HEK293T (cell line): ENCODE data around the gene SNED1.

Experiments
- CTCF ChIA-PET: fragments of 350-600 bp; formaldehyde crosslinking; extraction: SDS; loops from one replicate; lab custom pipeline; 2021; ENCODE audit warnings: antibody characterized with exemption, inconsistent platforms; lab: Yijun Ruan, JAX
- POLR2A ChIA-PET: fragments of 350-600 bp; formaldehyde crosslinking; extraction: SDS; loops from one replicate; lab custom pipeline; 2020; ENCODE audit warnings: antibody characterized with exemption, inconsistent platforms; lab: Yijun Ruan, JAX
- DNase-seq: peaks from one replicate; pipeline ENCODE4 v3.0.0; 2012; ENCODE audit warnings: mixed read lengths; ENCODE audit errors: extremely low spot score
- ARNT ChIP-seq: fragments of 450-650 bp; IDR thresholded peaks from 2 replicates; pipeline ENCODE4 v1.6.1; 2017; ENCODE audit warnings: mild to moderate bottlenecking
- BHLHE40 ChIP-seq: fragments of 450-650 bp; IDR thresholded peaks from 2 replicates; pipeline ENCODE4 v1.6.1; 2016; ENCODE audit warnings: mild to moderate bottlenecking, moderate library complexity, borderline replicate concordance
- CTBP1 ChIP-seq: fragments of 450-650 bp; IDR thresholded peaks from 2 replicates; pipeline ENCODE4 v1.6.1; 2016; ENCODE audit warnings: borderline replicate concordance
- ELF4 ChIP-seq: fragments of 450-650 bp; IDR thresholded peaks from 2 replicates; pipeline ENCODE4 v1.6.1; 2017; ENCODE audit warnings: antibody characterized with exemption
- FOXA1 ChIP-seq: fragments of 450-650 bp; IDR thresholded peaks from 2 replicates; pipeline ENCODE4 v1.6.1; 2016; ENCODE audit warnings: mild to moderate bottlenecking
- FOXK2 ChIP-seq: fragments of 450-650 bp; IDR thresholded peaks from 2 replicates; pipeline ENCODE4 v1.6.1; 2016; ENCODE audit warnings: mild to moderate bottlenecking
- FOXM1 ChIP-seq: fragments of 450-650 bp; IDR thresholded peaks from 2 replicates; pipeline ENCODE4 v1.6.1; 2017; ENCODE audit warnings: mild to moderate bottlenecking, borderline replicate concordance
- HDGF ChIP-seq: fragments of 450-650 bp; IDR thresholded peaks from 2 replicates; pipeline ENCODE4 v1.6.1; 2017; ENCODE audit warnings: antibody characterized with exemption, borderline replicate concordance
- L3MBTL2 ChIP-seq: fragments of 450-650 bp; conservative IDR thresholded peaks from 2 replicates; pipeline ENCODE4 v1.6.1; 2016; ENCODE audit warnings: mild to moderate bottlenecking
- LEF1 ChIP-seq: fragments of 450-650 bp; IDR thresholded peaks from 2 replicates; pipeline ENCODE4 v1.6.1; 2017; ENCODE audit warnings: mild to moderate bottlenecking, borderline replicate concordance
- NFRKB ChIP-seq: fragments of 450-650 bp; IDR thresholded peaks from 2 replicates; pipeline ENCODE4 v1.6.1; 2016; ENCODE audit warnings: mild to moderate bottlenecking, moderate library complexity
- PKNOX1 ChIP-seq: fragments of 450-650 bp; IDR thresholded peaks from 2 replicates; pipeline ENCODE4 v1.6.1; 2016
- SP1 ChIP-seq: fragments of 450-650 bp; IDR thresholded peaks from 2 replicates; pipeline ENCODE4 v1.6.1; 2017
- SUZ12 ChIP-seq: fragments of 450-650 bp; IDR thresholded peaks from 2 replicates; pipeline ENCODE4 v1.6.1; 2016; ENCODE audit warnings: mild to moderate bottlenecking
- TARDBP ChIP-seq: fragments of 450-650 bp; IDR thresholded peaks from 2 replicates; pipeline ENCODE4 v1.6.1; 2016
- ZNF384 ChIP-seq: fragments of 450-650 bp; IDR thresholded peaks from 2 replicates; pipeline ENCODE4 v1.6.1; 2016

SNED1 gene

DNA sequence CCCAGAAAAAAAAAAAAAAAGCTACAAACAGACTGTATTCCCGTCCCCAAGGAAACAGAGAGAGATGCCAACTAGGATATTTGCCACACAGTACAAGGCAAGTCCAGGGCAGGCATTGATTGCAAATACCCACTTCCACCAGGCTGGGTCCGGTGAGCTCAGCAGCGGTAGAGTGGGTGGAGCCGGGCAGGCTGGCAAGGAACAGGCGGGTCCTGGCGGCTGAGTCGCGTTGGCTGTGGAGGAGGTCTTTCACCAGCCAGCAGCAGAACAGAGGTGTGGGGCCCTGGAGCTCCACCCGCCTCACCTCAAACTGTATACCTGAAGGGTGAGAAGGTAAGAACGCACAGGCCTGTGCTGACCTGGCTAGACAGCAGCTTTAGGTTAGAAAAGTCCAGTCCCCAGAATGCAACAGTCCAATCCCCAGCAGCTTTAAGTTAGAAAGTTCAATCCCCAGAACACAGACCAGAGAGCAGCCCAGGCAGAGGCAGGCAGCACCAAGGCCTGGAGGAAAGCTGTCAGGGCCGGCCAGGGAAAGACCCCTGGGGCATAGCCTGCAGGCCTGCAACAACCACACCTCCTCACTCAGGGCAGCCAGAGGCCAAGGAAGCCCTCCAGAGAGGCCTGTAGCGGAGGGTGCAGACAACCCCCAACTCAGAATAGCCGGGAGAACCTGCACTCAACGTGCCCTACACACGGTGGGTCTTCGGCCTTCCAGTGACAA is 125.6 kb downstream of the SNED1 start:
- no peak for DNase-seq
- CTCF ChIA-PET = no interaction called here
- TF ChIP-seq FOXM1 = no peak
- POLR2A ChIA-PET = no interaction called here

- ChIA-PET POLR2A (no interaction called here), CTCF (no interaction called here)
- DNase-seq = no peak
Measured at GRCh38 chr2:241125626-241126025, 127.2 kb downstream of the SNED1 start.

GRCh38 chr2:241126201-241126611 is 127.8 kb downstream of the SNED1 start:
- CTCF ChIA-PET = no interaction called here

More at GRCh38 chr2:241125626-241126025, 127.2 kb downstream of the SNED1 start:
- no peak for TF ChIP-seq SP1
- no peak for TF ChIP-seq BHLHE40
- TF ChIP-seq HDGF = no peak
- no peak for TF ChIP-seq L3MBTL2
- no peak for TF ChIP-seq SUZ12
- no peak for TF ChIP-seq NFRKB
- TF ChIP-seq CTBP1 = no peak
- TF ChIP-seq ELF4 = no peak
- no peak for TF ChIP-seq LEF1
- no peak for TF ChIP-seq FOXK2
- no peak for TF ChIP-seq TARDBP
- no peak for TF ChIP-seq PKNOX1
- no peak for TF ChIP-seq ARNT
- no peak for TF ChIP-seq ZNF384

GRCh38 chr2:241126771-241127202 is 128.4 kb downstream of the SNED1 start:
- TF ChIP-seq SP1 (no peak), CTBP1 (no peak), BHLHE40 (no peak), FOXM1 (no peak), SUZ12 (no peak), LEF1 (no peak), TARDBP (no peak), FOXK2 (no peak), L3MBTL2 (no peak), NFRKB (no peak), ZNF384 (no peak), FOXA1 (no peak), ARNT (no peak), PKNOX1 (no peak), ELF4 (no peak), HDGF (no peak)
- ChIA-PET CTCF (no interaction called here), POLR2A (no interaction called here)
- DNase-seq = no peak

More at GRCh38 chr2:241126201-241126611, 127.8 kb downstream of the SNED1 start:
- DNase-seq = no peak
- POLR2A ChIA-PET = no interaction called here
- TF ChIP-seq FOXK2 (no peak), ARNT (no peak), ZNF384 (no peak), HDGF (no peak), SUZ12 (no peak)

GRCh38 chr2:241128266-241128665 is 129.8 kb downstream of the SNED1 start:
- CTCF ChIA-PET = no interaction called here
- DNase-seq = no peak
- POLR2A ChIA-PET = no interaction called here
- TF ChIP-seq TARDBP = no peak
- no peak for TF ChIP-seq HDGF
- no peak for TF ChIP-seq SUZ12
- no peak for TF ChIP-seq ELF4
- TF ChIP-seq BHLHE40 = no peak
- no peak for TF ChIP-seq SP1
- TF ChIP-seq ZNF384 = no peak
- no peak for TF ChIP-seq L3MBTL2
- TF ChIP-seq NFRKB = no peak
- no peak for TF ChIP-seq ARNT
- no peak for TF ChIP-seq CTBP1
- no peak for TF ChIP-seq FOXM1
- no peak for TF ChIP-seq FOXK2
- no peak for TF ChIP-seq FOXA1
- no peak for TF ChIP-seq LEF1
- TF ChIP-seq PKNOX1 = no peak

DNA sequence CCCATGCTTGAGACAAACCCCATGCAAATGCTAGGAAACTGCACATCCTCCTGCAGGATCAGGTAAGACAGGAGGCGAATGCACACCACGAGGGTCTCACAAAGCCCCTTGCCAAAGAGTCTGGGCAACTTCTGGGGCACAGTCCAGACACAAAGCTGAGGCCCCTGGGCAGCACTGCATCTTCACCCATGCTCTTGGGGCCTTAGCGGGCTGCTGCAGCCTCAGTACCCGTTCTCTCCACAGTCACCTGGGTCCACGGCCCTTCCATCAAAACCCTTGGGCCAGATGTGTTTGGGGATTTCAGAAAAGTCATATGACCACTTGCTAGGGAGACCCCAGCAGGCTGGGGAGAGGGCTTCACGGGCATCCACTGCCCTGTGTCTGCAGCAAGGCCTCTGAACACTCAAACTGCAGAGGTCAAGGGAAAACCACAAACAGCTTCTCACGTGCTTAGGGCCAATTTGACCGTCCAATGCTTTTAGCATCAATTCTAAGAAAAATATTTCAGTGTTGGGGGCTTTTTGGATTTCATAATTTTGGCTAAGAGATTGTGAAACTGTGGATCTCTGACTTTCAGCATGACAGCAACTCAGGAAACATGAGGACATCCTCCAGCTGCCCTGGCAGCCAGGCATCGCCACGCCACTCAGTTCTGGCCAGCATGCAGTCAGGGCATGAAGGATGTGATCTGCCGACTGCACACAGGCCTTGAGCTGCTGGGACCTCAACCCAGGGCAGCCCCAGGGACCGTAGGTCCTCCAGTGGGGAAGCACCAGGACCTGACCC is 130.9 kb downstream of the SNED1 start:
- DNase-seq = no peak
- ChIA-PET CTCF (interaction anchor here (0.5 kb wide), 1 partner anchor 51 kb away, joined by 8 read pairs; no protein-coding TSS in a partner anchor), POLR2A (no interaction called here)
- no peak for TF ChIP-seq FOXM1
- TF ChIP-seq CTBP1 = no peak
- no peak for TF ChIP-seq TARDBP
- no peak for TF ChIP-seq NFRKB
- no peak for TF ChIP-seq ARNT
- no peak for TF ChIP-seq HDGF
- no peak for TF ChIP-seq PKNOX1
- no peak for TF ChIP-seq ZNF384
- no peak for TF ChIP-seq FOXA1
- no peak for TF ChIP-seq BHLHE40
- TF ChIP-seq ELF4 = no peak
- TF ChIP-seq SP1 = no peak
- TF ChIP-seq SUZ12 = no peak
- TF ChIP-seq FOXK2 = no peak
- TF ChIP-seq LEF1 = no peak
- TF ChIP-seq L3MBTL2 = no peak
